ENCODE data around the gene SDC4.

DNA sequence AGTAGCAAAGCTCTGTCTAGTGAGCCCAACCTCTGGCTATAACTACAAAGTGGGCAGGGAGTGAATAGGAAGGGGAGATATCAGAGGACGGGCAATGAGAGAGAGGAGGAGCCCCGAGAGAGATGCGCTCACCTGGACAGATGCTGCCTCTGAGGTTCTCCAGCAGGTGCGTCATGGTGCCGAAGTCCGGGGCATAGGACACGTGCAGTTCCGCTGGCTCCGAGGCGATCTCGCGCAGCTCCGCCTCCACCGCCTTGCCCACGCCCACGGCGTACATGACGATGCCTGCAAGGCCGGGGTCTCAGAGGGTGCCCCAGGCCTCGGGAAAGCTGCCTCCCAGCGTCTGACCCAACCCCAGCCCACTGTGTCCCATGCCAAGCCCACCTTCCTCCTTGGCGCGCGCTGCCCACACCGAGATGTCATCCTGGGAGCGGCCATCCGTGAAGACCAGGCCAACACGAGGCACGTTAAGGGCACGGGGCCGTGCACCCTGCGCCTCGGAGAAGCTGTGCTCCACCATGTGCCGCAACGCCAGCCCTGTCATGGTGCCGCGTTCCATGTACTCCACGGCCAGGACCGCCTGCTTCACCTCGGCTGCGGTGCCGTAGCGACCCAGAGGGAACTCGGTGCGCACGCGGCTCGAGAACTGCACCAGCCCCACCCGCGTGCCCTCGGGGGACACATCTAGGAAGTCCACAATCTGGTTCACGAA, 50.3 kb downstream of the SDC4 start:
- TF ChIP-seq, protein P1, sequence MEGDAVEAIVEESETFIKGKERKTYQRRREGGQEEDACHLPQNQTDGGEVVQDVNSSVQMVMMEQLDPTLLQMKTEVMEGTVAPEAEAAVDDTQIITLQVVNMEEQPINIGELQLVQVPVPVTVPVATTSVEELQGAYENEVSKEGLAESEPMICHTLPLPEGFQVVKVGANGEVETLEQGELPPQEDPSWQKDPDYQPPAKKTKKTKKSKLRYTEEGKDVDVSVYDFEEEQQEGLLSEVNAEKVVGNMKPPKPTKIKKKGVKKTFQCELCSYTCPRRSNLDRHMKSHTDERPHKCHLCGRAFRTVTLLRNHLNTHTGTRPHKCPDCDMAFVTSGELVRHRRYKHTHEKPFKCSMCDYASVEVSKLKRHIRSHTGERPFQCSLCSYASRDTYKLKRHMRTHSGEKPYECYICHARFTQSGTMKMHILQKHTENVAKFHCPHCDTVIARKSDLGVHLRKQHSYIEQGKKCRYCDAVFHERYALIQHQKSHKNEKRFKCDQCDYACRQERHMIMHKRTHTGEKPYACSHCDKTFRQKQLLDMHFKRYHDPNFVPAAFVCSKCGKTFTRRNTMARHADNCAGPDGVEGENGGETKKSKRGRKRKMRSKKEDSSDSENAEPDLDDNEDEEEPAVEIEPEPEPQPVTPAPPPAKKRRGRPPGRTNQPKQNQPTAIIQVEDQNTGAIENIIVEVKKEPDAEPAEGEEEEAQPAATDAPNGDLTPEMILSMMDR (conservative IDR thresholded peaks at IDR 0.05 in 1 of 2, IDR thresholded peaks at IDR 0.05 in 1 of 2; ENCODE audit: extremely low read depth in 1 of 2, insufficient read depth in 1 of 2, low read depth in 1 of 2, low read length in 2 of 2) = no peak
- TF ChIP-seq EZH2 (IDR thresholded peaks at IDR 0.05; ENCODE audit: borderline replicate concordance, low read length) = no peak
